NCI-H2171 (cell line): ENCODE measurements around the gene CLCNKB.
"Not testable (repeated sequence)": the region's sequence is repeated elsewhere in the genome, so short reads cannot be mapped to it uniquely, and the experiment has no call there.

ENCODE experiments used
- DNase-seq: peaks from one replicate; lab custom pipeline; 2025; lab: John Stamatoyannopoulos, UW

The CLCNKB gene

GRCh38 chr1:16015491-16015890 is 28.1 kb upstream of the CLCNKB start:
- no peak for DNase-seq

GRCh38 chr1:16015960-16016901 is 27.4 kb upstream of the CLCNKB start:
- DNase-seq: peak; percentile 9

DNA sequence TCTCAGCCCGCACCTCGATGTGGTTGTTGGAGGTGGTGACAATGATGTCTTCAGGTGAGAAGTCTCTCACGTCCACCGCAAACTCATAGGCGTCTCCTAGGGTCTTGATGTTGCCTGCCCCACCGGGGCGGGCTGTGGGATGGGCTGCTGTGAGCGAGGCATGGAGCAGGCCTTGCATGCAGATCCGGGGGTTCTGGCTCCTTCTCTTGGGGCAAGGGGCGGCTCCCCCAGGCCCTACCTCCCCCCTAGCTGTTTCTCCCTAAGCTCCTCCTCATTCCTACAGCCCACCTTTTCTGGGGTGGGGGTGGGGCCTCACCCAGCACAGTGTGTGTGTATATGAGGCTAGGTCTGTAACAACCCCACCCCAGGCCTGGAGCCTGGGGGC is 26.5 kb upstream of the CLCNKB start:
- no peak for DNase-seq

DNA sequence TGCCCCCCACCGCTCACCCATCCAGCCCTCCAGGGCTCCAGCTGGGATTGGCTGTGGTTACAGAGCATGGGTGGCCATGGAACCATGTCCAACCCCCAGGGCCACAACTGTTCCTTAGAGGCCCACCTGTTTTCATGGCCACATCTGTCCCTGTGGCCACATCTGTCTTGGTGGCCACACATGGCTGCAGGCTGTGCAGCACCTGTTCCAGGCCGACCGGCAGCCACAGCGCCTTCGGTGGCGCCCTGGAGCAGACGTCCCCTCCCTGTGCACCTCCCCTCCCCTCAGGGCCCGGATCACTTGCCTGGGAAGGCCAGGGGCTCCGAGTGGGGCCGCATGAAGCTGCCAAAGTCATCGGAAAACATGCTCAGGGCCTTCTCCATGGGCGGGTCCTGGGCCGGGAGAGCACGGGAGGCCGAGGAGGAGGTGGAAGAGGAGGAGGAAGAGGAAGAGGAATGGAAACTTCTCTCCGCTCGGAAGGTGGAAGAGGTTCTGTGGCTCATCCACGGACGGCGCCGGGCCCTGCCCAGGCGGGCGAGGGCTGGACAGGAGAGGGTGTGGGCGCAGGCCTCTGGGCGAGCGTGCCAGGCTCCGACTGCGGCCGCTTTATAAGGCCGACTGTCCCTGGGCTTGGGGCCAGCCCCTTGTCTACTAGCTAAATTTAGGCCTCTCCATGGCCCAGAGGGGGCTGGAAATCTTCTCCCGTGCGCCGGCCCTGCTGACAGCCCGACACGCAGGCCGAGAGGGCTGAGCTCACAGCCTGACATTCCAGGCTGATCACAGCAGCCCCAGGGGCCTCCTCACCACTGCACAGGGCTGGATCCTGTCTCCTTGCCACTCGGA is 25.9 kb upstream of the CLCNKB start, which contains the start of gene HSPB7:
Gene HSPB7, minus strand, starts transcription at position 583 of the 843 bp plus-strand sequence. Its CDS starts 80 bp downstream, at position 503.
- no peak for DNase-seq

DNA sequence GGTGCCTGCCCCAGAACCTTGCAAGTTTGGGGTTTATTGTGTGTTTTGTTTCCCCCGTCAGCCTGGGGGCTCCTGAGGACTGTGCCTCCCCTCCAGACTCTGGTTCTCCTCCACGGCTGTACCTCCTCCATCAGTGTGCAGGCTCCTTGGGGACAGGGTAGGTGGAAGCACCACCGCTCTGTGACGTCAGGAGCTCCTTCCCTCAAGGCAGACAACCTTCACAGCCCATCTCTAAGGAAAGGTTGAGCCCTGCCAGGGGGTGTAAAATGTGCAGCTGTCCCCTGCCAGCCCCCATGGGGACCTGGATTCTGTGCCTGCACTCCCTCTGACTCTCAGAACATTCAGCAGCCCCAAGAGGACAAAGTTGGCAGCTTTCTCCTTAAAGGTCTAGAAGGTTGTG is 25.3 kb upstream of the CLCNKB start:
- no peak for DNase-seq

DNA sequence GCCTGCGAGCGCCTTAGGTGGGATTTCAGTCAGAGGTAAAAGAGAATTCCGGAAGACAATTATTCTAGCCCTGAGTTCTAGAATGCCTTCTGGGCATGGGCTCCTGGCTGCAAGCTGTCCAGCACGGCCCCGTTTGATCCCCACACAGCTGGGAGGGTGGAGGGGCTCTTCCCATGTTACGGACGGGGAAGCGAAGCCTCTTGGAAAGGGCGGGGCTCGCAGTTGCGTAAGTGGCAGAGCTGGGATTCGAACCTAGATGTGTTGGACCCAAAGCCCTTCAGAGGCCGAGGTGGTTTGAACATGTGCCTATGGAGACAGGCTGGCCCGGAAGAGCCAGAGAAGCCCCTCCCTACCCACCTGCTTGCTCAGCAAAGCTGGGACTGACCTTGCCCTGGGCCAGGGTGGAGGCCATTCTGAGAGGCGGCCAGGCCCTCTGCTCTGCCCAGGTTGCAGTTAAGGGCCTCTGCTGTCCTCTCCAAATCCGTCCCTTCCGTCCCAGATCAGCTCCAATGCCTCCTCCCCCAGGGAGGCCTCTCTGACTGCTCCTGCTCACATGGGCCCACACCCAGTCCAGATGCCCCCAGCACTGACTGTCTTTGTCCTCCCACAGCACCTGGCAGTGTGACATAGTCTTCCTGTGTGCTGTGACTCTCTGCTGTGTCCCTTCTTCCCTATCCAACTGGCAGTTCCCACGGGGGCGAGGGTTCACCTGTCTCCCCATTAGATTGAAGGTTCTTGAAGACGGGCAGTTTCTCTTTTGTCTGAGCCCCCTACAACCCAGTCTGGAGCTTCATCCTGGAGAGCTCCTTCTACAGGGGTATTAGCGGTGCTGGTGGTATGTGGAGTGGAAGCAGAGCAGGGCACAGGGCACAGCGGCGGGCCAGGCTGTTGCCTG is 24.6 kb upstream of the CLCNKB start:
- DNase-seq: no peak

DNA sequence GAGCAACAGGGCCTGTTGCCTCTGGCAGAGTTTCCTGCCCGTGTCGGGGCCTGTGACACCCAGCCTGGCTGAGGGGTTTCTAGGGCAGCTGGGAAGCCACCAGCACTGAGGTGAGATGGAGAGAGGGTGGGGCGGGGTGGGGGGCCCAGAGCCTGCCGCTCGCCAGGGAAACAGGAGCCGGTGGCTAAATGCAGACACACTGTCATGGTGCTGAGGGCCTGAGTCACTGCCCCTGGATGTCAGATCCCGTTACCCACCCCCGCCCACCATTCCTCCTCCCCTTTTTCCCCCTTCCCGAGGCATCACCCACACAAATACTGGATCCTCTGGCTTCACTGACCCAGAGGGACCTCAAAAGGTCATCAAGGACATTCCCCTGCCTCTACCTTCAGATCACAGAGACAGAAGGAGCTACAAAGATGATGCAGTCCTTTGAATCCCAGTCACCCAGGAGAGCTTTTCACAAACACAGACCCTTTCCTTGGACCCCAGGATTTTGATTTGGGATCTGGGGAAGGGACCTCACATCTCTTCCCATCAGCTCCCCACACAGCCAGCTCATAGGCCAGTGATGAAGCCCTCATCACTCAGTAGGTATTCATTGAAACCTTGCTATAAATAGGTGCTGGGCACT is 23.8 kb upstream of the CLCNKB start:
- no peak for DNase-seq

DNA sequence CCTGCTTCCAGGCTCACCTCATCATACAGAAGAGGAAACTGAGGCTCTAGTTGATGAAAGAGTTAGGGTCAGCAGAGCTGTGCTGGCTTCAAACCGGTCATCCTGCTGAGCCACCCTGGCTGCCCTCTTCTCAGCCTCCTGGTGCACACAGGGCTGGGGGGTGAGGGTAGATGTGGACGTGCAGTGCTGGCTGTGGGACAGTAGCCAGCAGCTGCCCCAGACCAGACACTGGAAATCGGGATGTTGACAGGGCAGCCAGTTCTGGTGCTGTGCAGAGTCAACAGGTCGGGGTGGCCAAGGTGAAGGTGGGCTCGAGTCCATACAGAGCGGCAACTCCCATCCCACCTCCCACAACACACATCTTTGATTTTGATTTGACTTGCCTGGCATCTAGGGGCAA is 23.3 kb upstream of the CLCNKB start:
- DNase-seq: no peak

- not testable (repeated sequence) for DNase-seq
These were observed 22.7 kb upstream of the CLCNKB start for GRCh38 chr1:16020878-16021277.

DNA sequence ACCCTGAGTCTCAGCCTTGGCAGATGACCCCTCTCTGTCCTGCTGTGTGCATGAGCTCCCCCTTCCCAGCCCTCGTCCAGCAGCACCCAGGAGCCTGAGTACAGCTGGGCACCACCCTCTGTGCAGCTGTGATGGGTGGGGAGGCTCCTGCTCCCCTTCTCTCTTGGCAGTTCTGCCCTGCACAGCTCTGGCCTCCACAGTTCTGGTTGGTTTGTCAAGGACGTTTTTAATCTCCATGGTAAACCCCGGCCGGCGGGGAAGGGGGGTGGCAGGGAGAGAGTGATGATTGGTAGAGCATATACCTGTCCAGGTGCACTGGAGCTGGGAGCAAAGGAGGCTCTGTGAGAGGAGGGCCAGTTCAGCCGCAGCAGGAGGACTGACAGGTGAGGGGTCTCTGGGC is 21.9 kb upstream of the CLCNKB start, which contains the start of gene CLCNKA:
Gene CLCNKA, plus strand, starts transcription at position 356 of the 400 bp plus-strand sequence. CDS start 584 bp downstream, outside the sequence.
- no peak for DNase-seq

GRCh38 chr1:16022393-16022792 is 21.2 kb upstream of the CLCNKB start:
- no peak for DNase-seq

GRCh38 chr1:16023050-16023653 is 20.4 kb upstream of the CLCNKB start:
- no peak for DNase-seq

- DNase-seq: not testable (repeated sequence)
These were observed 17.3 kb upstream of the CLCNKB start for GRCh38 chr1:16026302-16026701.

DNA sequence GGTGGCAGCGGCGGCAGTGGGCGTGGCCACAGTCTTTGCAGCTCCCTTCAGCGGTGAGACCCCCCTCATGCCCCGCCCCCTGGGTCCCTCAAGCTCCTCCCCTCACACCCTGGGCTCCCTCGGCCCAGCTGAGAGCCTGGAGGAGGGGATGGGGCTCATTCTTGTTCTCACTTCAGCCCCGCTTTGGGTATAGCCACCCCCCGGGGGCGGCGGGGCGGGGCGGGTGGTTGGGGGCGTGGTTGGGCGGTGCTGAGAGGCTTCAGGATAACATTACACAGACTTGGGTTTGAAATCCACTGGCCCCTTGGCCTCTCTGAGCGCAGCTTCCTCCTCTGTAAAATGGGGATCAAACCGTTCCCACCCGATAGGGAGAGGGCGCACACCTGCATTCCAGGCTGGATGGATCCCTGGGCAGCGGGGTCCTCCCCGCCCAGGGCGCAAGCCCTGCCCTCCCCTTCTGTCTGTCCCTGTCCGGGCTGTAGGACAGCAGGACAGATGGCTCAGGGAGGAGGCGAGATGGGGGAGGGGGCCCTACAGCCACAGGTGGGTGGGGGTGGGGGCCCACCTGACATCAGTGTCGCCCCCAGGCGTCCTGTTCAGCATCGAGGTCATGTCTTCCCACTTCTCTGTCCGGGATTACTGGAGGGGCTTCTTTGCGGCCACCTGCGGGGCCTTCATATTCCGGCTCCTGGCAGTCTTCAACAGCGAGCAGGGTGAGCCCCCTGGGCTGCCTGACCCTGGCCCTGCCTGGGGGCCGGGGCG is 16.7 kb upstream of the CLCNKB start:
- no peak for DNase-seq

DNA sequence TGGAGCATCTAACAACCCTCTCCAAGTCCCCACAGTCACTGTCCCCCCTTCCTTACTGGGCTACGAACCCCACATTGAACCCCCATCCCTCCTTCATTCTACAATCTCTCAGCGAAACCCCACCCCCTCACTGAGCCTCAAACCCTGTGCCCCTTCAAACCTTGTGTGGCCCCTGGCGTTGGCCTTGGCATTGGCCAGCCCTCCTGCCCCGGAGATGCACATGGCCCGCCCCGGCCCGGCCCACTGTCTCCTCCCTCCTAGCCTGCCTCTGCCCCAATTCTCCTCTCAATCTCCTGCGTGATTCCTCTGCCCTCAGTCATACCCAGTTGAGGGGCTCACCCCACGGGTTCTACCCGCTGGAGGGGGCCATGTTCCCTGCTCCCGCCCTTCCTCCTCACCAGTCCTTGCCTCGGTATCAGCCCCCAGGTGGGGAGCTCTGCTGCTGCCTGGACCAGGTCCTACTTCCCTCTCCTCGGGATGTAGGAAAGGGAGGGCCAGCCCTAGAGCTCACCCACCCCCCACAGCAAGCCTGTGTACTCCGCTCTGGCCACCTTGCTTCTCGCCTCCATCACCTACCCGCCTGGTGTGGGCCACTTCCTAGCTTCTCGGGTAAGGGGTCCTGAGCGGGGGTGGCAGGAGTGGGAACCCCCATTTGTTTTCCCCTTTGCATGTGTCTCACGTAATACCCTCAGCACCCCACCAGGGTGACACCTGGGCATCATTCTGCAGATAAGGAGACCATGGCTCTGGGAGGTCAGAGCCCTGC is 15.2 kb upstream of the CLCNKB start:
- DNase-seq: no peak

- not testable (repeated sequence) for DNase-seq
These were observed 14.6 kb upstream of the CLCNKB start for GRCh38 chr1:16029003-16029268.

DNA sequence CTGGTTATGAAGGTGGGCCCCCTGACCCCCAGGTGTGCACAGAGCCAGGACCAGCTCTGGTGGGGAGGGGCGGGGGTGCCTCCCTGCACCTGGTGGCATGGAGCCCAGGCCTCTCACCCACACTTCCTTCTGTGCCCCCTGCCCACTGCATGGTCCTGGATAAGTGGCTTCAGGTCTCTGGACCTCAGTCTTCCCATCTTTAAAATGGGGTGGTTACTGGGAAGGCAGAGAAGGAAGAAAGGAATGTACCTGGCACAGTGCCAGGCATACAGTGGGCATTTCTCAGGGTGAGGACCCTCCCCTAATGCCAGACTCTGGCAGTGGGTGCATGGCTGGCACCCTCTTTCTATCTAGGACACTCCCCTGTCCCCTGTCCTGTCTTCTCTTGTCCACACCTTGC is 14.3 kb upstream of the CLCNKB start:
- DNase-seq: no peak

GRCh38 chr1:16031551-16031950 is 12.0 kb upstream of the CLCNKB start:
- DNase-seq: no peak

DNA sequence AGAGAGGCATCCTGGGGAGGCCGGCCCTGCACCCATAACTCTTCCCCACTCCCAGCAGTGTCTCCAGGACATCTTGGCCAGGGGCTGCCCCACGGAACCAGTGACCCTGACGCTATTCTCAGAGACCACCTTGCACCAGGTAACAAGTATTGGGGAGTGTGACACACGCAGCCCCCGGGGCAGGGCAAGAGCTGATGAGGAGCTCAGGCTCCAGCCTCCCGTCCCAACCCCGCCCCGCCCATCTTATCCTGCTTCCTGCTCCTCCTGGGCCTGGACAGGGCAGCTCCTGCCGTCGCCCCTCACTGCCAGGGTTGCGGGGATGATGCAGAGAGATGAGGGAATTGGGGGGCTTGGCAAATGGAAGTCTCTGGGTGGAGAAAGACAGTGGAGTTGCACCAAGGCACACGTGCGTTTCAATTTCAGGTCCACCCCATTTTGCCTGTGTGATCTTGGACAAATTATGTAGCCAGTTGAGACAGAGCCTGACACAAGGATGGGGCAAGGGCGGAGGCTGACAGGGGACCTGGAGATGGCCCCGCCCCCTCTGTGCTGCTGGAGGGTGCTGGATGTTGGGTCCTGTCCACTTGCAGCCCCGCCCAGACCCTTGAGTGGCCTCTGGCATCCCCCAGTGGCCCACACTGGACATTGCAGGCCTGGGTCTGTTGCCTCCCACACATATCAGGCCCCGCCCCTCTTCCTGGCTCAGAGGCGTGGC is 11.0 kb upstream of the CLCNKB start:
- peak; percentile 26 for DNase-seq
